ENCODE data around the gene SLC16A11.
A peak's percentile ranks its signal among the peaks of the same experiment; 100 is the strongest.

Gene SLC16A11

DNA sequence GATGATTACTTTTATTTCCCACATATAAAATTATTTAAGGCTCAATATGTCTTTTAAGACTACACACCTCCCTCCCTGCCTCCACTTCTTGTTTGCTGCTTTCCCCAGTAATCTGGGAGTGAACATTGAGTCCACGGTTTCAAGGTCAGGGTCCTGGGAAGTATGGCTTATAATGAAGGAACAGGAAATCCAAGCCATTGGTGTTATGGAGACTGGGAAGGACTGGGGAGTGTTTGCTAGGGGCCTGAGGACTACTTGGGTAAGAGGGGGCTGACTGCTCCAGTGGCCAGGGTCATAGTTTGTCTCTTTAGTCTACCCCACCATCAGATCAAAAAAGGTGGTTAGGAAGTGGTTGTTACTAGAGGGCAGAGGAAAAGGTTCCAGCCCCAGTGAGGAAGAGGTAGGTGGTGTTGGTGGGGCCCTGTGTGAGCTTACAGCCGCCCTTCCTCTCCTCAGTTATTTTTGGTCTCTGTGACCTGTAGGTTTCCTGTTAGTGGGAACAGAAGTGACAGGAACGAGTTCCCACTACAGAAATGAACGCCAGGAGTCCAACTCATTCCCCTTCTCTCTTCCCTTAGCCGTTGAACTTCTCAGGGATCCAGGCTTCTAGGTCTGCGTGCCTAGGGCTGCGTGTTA is 8.8 kb downstream of the SLC16A11 start:
- Histone ChIP-seq H3K36me3 (ENCODE audit: low read depth) (no peaks in the 10 kb centered on the region), H3K4me3 (ENCODE audit: severe bottlenecking) (peak overlapping the region; percentile 46), H3K27ac (ENCODE audit: poor library complexity, severe bottlenecking) (peak overlapping the region; percentile 76), H3K9me3 (ENCODE audit: severe bottlenecking) (no peaks in the 10 kb centered on the region), H3K4me1 (ENCODE audit: insufficient read depth, poor library complexity, severe bottlenecking) (peaks cover 3% of the 10 kb centered on the region), H3K27me3 (ENCODE audit: insufficient read depth, poor library complexity, severe bottlenecking) (no peaks in the 10 kb centered on the region)
- no peak for DNase-seq (ENCODE audit: low spot score)
- no peak for TF ChIP-seq CTCF (IDR thresholded peaks at IDR 0.05; ENCODE audit: poor library complexity, severe bottlenecking)
- no peak for ATAC-seq (ENCODE audit: low read depth)

GRCh38 chr17:7029659-7030058 is 14.2 kb downstream of the SLC16A11 start:
- DNase-seq (ENCODE audit: low spot score) = no peak
- ATAC-seq (ENCODE audit: low read depth) = no peak
- H3K27me3 ChIP-seq (ENCODE audit: insufficient read depth, poor library complexity, severe bottlenecking) = no peaks in the 10 kb centered on the region
- no peaks in the 10 kb centered on the region for H3K4me1 ChIP-seq (ENCODE audit: insufficient read depth, poor library complexity, severe bottlenecking)
- no peak overlapping the region for H3K4me3 ChIP-seq (ENCODE audit: severe bottlenecking)
- no peaks in the 10 kb centered on the region for H3K36me3 ChIP-seq (ENCODE audit: low read depth)
- H3K27ac ChIP-seq (ENCODE audit: poor library complexity, severe bottlenecking) = no peak overlapping the region
- TF ChIP-seq CTCF (IDR thresholded peaks at IDR 0.05; ENCODE audit: poor library complexity, severe bottlenecking) = no peak
- H3K9me3 ChIP-seq (ENCODE audit: severe bottlenecking) = no peaks in the 10 kb centered on the region

- Histone ChIP-seq H3K9me3 (ENCODE audit: severe bottlenecking) (no peaks in the 10 kb centered on the region), H3K27ac (ENCODE audit: poor library complexity, severe bottlenecking) (no peak overlapping the region), H3K4me1 (ENCODE audit: insufficient read depth, poor library complexity, severe bottlenecking) (no peaks in the 10 kb centered on the region), H3K4me3 (ENCODE audit: severe bottlenecking) (no peak overlapping the region), H3K36me3 (ENCODE audit: low read depth) (no peaks in the 10 kb centered on the region), H3K27me3 (ENCODE audit: insufficient read depth, poor library complexity, severe bottlenecking) (no peaks in the 10 kb centered on the region)
- DNase-seq (ENCODE audit: low spot score) (no peak), ATAC-seq (ENCODE audit: low read depth) (no peak)
- TF ChIP-seq CTCF (IDR thresholded peaks at IDR 0.05; ENCODE audit: poor library complexity, severe bottlenecking) = no peak
These were observed 14.8 kb downstream of the SLC16A11 start for GRCh38 chr17:7029096-7029495.

DNA sequence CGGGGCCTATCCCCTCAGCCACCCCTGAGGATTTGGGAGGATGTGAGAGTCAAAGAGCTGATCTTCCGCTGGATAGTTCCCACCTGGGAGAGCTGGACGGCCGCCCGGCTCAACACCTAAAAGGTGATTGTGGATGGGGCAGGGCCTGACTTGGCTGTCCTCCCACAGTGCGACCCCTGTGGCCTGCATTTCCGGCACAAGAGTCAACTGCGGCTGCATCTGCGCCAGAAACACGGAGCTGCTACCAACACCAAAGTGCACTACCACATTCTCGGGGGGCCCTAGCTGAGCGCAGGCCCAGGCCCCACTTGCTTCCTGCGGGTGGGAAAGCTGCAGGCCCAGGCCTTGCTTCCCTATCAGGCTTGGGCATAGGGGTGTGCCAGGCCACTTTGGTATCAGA is 16.6 kb downstream of the SLC16A11 start:
- TF ChIP-seq CTCF (IDR thresholded peaks at IDR 0.05; ENCODE audit: poor library complexity, severe bottlenecking) = no peak
- Histone ChIP-seq H3K4me3 (ENCODE audit: severe bottlenecking) (no peak overlapping the region), H3K27me3 (ENCODE audit: insufficient read depth, poor library complexity, severe bottlenecking) (no peaks in the 10 kb centered on the region), H3K36me3 (ENCODE audit: low read depth) (no peaks in the 10 kb centered on the region), H3K4me1 (ENCODE audit: insufficient read depth, poor library complexity, severe bottlenecking) (no peaks in the 10 kb centered on the region), H3K9me3 (ENCODE audit: severe bottlenecking) (no peaks in the 10 kb centered on the region), H3K27ac (ENCODE audit: poor library complexity, severe bottlenecking) (no peak overlapping the region)
- DNase-seq (ENCODE audit: low spot score) (no peak), ATAC-seq (ENCODE audit: low read depth) (no peak)

DNA sequence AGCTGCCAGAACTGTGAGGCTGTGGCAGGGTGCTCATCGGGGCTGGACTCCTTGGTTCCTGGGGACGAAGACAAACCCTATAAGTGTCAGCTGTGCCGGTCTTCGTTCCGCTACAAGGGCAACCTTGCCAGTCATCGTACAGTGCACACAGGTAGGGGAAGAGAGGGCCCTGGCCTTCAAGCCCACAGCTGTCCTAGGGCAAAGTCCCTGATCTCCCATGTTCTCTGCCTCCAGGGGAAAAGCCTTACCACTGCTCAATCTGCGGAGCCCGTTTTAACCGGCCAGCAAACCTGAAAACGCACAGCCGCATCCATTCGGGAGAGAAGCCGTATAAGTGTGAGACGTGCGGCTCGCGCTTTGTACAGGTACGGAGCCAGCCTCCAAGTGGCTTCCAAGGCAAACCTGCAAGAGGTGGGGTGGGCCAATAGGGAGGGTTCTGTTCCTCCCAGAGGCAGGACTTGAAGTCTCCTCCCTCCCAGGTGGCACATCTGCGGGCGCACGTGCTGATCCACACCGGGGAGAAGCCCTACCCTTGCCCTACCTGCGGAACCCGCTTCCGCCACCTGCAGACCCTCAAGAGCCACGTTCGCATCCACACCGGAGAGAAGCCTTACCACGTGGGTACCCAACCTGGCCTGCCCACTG is 17.3 kb downstream of the SLC16A11 start:
- H3K27me3 ChIP-seq (ENCODE audit: insufficient read depth, poor library complexity, severe bottlenecking) = no peaks in the 10 kb centered on the region
- TF ChIP-seq CTCF (IDR thresholded peaks at IDR 0.05; ENCODE audit: poor library complexity, severe bottlenecking) = no peak

More for the DNA sequence above, 17.3 kb downstream of the SLC16A11 start:
- H3K4me3 ChIP-seq (ENCODE audit: severe bottlenecking) = no peak overlapping the region
- H3K9me3 ChIP-seq (ENCODE audit: severe bottlenecking) = no peaks in the 10 kb centered on the region
- no peak overlapping the region for H3K27ac ChIP-seq (ENCODE audit: poor library complexity, severe bottlenecking)
- no peak for DNase-seq (ENCODE audit: low spot score)
- H3K4me1 ChIP-seq (ENCODE audit: insufficient read depth, poor library complexity, severe bottlenecking) = no peaks in the 10 kb centered on the region
- ATAC-seq (ENCODE audit: low read depth) = no peak
- H3K36me3 ChIP-seq (ENCODE audit: low read depth) = no peaks in the 10 kb centered on the region
